Coronary artery (tissue), 2 donors: Measurements from ENCODE around the gene PTP4A2.
"Not testable (repeated sequence)": the region's sequence is repeated elsewhere in the genome, so short reads cannot be mapped to it uniquely, and the experiment has no call there.

Experiments used
- DNase-seq: peaks from one replicate; pipeline ENCODE4 v3.0.0-alpha.2; 2017; ENCODE audit warnings: low spot score
- H3K27ac ChIP-seq, 2 donors: fragments of 200-600 bp; sonication (generic); one replicate each; pipeline ENCODE4 v1.5.1; 2016 to 2019
- H3K4me3 ChIP-seq: fragments of 200-600 bp; sonication (generic); 2 replicates; pipeline ENCODE4 v1.5.1; 2016; ENCODE audit warnings: mild to moderate bottlenecking, moderate library complexity
- TF ChIP-seq, protein P1 (sequence below): fragments of 200-600 bp; sonication (generic); IDR thresholded peaks from one replicate; pipeline ENCODE4 v1.5.1; 2019; ENCODE audit warnings: antibody characterized with exemption

PTP4A2 gene

DNA sequence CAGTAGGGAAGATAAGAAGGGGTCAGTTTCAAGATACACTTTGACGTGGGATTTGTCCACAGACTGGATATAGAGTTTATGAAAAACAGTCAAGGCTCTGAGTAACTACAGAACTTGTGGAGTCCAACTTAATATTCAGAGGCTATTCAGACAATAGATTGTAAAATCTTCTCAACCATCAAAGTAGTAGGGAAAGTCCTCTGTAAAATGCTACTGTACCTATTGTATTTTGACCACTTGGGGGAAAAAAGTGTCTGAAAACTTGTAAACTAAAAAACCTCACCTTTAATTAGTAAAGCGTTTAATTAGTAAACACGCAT is 10.5 kb downstream of the PTP4A2 start:
- H3K4me3 ChIP-seq = no peak overlapping the region
- DNase-seq = no peak
- TF ChIP-seq, protein P1, sequence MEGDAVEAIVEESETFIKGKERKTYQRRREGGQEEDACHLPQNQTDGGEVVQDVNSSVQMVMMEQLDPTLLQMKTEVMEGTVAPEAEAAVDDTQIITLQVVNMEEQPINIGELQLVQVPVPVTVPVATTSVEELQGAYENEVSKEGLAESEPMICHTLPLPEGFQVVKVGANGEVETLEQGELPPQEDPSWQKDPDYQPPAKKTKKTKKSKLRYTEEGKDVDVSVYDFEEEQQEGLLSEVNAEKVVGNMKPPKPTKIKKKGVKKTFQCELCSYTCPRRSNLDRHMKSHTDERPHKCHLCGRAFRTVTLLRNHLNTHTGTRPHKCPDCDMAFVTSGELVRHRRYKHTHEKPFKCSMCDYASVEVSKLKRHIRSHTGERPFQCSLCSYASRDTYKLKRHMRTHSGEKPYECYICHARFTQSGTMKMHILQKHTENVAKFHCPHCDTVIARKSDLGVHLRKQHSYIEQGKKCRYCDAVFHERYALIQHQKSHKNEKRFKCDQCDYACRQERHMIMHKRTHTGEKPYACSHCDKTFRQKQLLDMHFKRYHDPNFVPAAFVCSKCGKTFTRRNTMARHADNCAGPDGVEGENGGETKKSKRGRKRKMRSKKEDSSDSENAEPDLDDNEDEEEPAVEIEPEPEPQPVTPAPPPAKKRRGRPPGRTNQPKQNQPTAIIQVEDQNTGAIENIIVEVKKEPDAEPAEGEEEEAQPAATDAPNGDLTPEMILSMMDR = no peak
- H3K27ac ChIP-seq = no peak overlapping the region

DNA sequence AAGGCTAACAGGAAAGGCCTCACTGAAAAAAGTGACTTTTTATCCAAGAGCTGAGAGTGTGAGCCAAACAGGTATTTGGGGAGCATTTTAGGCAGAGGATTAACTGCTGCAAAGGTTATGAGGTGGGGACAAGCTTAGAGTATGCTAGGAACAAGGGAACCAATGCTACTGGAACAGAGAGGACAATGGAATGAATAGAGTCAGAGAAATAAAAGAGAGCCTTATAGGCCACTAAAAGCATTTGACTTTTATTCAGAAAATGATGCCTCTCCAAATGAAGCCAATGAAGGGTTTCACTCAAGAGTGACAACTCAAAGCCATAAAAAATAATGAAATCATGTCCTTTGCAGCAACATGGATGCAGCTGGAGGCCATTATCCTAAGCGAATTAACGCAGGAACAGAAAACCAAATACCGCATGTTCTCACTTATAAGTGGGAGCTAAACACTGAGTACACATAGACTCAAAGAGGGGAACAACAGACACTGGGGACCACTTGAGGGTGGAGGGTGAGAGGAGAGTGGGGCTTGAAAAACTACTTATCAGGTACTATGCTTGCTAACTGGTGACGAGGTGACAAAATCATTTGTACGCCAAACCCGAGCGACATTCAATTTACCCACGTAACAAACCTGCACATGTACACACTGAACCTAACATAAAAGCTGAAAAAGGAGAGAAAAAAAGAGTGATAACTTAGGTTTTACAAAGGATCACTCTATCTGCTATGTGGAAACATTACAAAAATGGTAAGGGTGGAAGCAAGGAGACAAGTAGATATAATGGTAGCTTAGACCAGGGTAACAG is 11.1 kb downstream of the PTP4A2 start:
- no peak for DNase-seq
- no peak overlapping the region for H3K27ac ChIP-seq
- TF ChIP-seq, protein P1 = no peak
- H3K4me3 ChIP-seq = no peak overlapping the region

DNA sequence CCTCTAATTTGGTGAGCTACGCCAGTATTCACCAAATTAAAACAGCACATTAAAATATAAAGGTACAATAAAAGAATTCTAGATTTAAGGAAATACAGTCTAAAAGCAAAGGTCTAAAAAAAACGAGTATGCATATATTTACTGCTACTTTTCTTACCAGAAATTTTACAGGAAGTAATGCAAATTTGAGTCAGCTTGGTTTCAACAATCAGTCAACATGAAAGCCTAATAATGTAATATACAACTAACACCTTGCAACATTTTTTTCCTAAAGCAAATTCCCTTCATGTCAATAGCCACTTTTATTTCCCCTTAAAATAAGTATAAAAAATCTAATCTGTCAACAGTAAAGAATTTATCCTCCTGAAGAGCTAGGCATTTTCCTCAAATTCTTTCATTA is 11.9 kb downstream of the PTP4A2 start:
- H3K27ac ChIP-seq = no peak overlapping the region
- DNase-seq = no peak
- H3K4me3 ChIP-seq = no peak overlapping the region
- TF ChIP-seq, protein P1 = no peak

DNA sequence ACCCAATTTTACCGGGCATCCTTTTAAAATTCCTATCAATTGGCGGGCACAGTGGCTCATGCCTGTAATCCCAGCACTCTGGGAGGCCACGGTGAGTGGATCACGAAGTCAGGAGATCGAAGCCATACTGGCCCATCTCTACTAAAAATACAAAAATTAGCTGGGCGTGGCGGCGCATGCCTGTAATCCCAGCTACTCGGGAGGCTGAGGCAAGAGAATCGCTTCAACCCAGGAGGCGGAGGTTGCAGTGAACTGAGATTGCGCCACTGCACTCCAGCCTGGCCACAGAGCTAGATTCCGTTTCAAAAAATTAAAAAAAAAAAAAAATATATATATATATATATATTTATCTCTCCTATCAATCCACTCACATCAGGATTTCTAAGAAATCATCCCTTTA is 12.3 kb downstream of the PTP4A2 start:
- H3K4me3 ChIP-seq, H3K27ac ChIP-seq, DNase-seq: not testable (repeated sequence)

DNA sequence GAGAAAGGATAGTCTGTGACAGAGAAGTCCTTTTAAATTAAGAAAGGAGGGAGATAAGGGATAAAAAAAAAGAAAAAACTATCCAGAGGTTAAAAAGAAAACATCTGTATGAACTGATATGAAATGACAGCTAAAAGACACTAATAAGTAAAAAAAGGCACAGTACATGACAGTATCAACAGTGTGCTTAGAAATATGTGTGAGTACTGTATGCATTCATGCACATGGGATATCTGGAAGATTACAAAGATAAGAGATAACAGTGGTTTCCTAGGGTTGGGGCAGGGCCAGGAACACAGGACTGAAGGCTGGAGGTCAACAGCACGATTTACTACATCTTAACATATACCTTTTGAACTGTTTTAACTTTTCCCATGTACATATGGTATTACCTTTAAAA is 13.3 kb downstream of the PTP4A2 start:
- TF ChIP-seq, protein P1 = no peak
- DNase-seq = no peak
- Histone ChIP-seq H3K4me3 (no peak overlapping the region), H3K27ac (no peak overlapping the region)

DNA sequence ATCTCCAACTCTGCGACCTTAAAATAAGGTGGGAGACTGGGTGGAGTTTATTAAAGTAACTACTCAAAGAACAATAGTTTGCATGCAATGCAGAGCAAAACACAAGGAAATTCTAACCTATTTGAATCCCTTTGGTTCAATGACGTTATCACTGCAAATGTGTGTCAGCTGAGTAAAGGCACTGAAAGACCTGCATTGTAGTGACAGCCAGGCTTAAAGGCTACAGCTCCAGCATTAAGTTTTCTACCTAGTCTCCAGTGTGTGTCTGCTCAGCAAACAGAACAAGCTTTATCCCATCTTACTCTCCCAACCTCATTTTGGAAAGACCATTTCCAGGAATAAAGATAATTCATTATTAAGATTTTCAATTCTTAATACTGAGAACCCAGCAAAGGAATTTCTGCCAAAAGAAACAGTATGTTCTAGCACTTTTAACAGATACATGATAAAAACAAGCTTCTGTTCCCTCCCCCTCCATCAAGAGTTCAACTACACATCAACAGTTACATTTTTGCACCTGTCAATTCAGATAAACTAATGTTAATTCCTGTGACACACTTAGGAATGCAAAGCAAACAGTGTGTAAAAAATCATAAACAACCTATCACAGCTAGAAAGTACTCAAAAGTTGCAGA is 14.2 kb downstream of the PTP4A2 start:
- Histone ChIP-seq H3K27ac (no peak overlapping the region), H3K4me3 (no peak overlapping the region)
- DNase-seq = no peak
- TF ChIP-seq, protein P1 = no peak

DNA sequence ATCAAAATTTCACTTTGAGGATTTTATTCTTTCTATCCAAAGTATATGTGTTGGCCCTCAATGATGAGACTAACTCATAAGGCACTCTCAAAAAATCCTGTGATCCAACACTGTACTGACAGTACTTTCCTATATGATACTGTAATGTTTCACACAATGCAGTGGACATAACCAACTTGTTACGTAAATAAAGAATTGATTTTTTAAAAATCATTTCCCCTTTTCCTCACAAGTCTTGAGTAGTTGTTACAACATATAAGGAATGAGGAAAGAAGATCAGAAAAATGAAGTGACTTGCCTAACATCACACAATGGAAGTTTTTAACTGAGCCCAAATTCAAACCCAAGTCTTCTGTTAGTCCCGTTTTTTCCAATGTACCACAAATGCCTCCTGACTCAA is 17.2 kb downstream of the PTP4A2 start:
- Histone ChIP-seq H3K4me3 (no peak overlapping the region), H3K27ac (no peak overlapping the region)
- TF ChIP-seq, protein P1 = no peak
- DNase-seq = no peak
